Lower lobe of right lung (tissue), 2 donors: Measurements from ENCODE around the gene SFI1. TPM values are rescaled to one million over a fixed set of nuclear protein-coding genes. Genes with fewer than 3 reads are reported as not detected.

Experiments used
- ATAC-seq, 2 donors: fragments of 200-7000 bp; cut with Tn5 transposase; one replicate each; pipeline ENCODE4 v1.9.1; 2020 to 2022; ENCODE audit warnings: mild to moderate bottlenecking in 2 of 2, moderate library complexity in 2 of 2
- DNase-seq: peaks from one replicate; pipeline ENCODE4 v3.0.0-alpha.2; 2020
- H3K27ac ChIP-seq: fragments of 200-600 bp; one replicate; pipeline ENCODE4 v1.8.0; 2022
- H3K27me3 ChIP-seq: fragments of 200-600 bp; one replicate; pipeline ENCODE4 v1.8.0; 2022; ENCODE audit warnings: low read depth
- H3K36me3 ChIP-seq: fragments of 200-600 bp; one replicate; pipeline ENCODE4 v1.8.0; 2022; ENCODE audit warnings: mild to moderate bottlenecking
- H3K4me1 ChIP-seq: fragments of 200-600 bp; one replicate; pipeline ENCODE4 v1.8.0; 2022
- H3K4me3 ChIP-seq: fragments of 200-600 bp; one replicate; pipeline ENCODE4 v1.8.0; 2022; ENCODE audit warnings: mild to moderate bottlenecking
- H3K9me3 ChIP-seq: fragments of 200-600 bp; one replicate; pipeline ENCODE4 v1.8.0; 2022
- CTCF ChIP-seq: fragments of 200-600 bp; IDR thresholded peaks from one replicate; pipeline ENCODE4 v1.8.0; 2022; ENCODE audit warnings: antibody characterized with exemption, mild to moderate bottlenecking
- intact Hi-C: fragments of 100-400 bp; cut with DNase I; formaldehyde crosslinking; loops from one replicate; pipeline ENCODE4 v1.11.0; 2022
- total RNA-seq: library from RNA; stranded (reverse); fragmentation: NEBNext Ultra II Directional; extraction: Animal tissue kit (Norgen Biotek cat#: 25700); gene quantifications from one replicate; pipeline ENCODE4 v1.2.1, GENCODE V29; 2021
- donor health status: DM: no; HTN: yes; CAD: no; lungs with severe emphysema.

Gene SFI1
- total RNA-seq, 1 donor from 2014 or later: 37.5 TPM

DNA sequence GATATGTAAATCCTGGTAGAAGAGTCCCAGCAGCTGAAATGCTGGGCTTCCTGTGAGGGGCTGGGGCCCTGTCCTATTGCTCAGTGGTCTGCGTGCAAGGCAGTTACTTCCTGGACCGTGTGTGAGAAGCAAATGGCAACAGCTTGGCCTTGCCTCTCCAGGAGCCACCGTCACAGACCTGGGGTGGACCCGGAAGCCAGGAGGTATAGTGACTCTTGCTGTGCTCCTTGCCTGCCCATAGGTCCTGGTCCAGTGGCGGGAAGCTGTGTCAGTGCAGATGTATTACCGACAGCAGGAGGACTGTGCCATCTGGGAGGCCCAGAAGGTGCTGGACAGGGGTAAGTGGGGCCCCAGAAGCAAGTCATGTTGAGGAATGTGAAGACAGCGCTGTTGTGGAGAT lies 111.4 kb downstream of the SFI1 start:
- DNase-seq (peak; percentile 32), ATAC-seq (no peak)
- Histone ChIP-seq H3K9me3 (no peaks in the 10 kb centered on the region), H3K4me1 (peaks cover 6% of the 10 kb centered on the region), H3K27me3 (no peaks in the 10 kb centered on the region), H3K4me3 (no peak overlapping the region), H3K27ac (no peak overlapping the region), H3K36me3 (peaks cover 47% of the 10 kb centered on the region)
- intact Hi-C loops: no loop called here
- no peak for TF ChIP-seq CTCF

- Histone ChIP-seq H3K4me3 (no peak overlapping the region), H3K27me3 (no peaks in the 10 kb centered on the region), H3K4me1 (peaks cover 6% of the 10 kb centered on the region), H3K9me3 (no peaks in the 10 kb centered on the region), H3K36me3 (peaks cover 35% of the 10 kb centered on the region), H3K27ac (peak overlapping the region; percentile 18)
- no peak for ATAC-seq
- DNase-seq: peak; percentile 19
- no peak for TF ChIP-seq CTCF
- intact Hi-C loops: no loop called here
Observed at GRCh38 chr22:31609716-31610115, 113.4 kb downstream of the SFI1 start.

DNA sequence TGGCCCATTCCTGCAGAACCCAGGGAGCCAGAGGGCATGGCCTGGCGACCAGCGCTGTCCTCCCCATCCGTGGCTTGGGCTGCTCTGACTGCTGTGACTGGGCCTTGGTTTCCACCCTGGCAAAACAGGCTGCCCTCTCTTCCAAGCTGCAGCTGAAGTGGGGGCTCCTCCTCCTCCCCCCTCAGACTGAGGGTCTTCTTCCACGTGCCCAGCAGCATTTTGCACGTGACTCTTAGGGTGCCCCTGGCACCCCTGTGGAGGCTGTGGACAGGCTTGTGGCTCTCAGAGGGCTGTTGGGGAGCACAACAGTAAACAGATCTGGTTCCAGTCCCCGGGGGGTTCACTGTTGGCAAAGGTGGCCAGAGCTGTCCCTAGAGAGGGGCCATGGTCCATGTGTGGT lies 114.3 kb downstream of the SFI1 start:
- Histone ChIP-seq H3K36me3 (peaks cover 28% of the 10 kb centered on the region), H3K4me3 (no peak overlapping the region), H3K9me3 (no peaks in the 10 kb centered on the region), H3K4me1 (peaks cover 15% of the 10 kb centered on the region), H3K27ac (peak overlapping the region; percentile 18), H3K27me3 (no peaks in the 10 kb centered on the region)
- no peak for TF ChIP-seq CTCF
- peak; percentile 20 for DNase-seq
- intact Hi-C loops: no loop called here
- no peak for ATAC-seq

DNA sequence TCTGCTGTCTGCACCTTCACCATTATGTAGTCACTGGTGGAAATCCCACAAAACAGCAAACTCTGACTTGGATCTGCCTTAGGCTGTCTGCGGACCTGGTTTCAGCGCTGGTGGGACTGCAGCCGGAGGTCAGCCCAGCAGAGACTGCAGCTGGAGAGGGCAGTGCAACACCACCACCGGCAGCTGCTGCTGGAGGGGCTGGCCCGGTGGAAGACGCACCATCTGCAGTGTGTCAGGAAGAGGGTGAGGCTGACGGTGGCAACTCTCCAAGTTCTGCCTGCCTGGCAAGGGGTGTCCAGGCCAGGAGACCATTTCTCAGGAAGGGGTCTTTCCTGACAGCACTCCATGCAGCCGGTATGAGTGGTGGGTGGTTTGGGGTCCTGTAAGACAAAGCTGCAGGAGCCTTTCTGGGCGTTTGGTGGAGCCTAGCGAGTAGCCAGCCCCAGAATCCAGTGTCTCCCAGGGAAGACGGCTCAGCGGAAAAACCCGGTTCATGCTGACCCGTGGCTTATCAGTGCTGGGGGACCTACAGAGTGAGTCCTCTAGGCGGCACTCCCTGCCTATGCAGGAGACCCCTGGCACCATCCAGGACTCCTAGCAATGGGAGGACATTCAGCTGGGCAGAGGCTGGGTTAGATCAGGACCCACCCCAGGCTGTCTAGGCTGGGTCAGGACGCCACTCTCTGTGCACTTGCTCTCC lies 114.9 kb downstream of the SFI1 start:
- intact Hi-C loops: no loop called here
- no peak for TF ChIP-seq CTCF
- H3K4me3 ChIP-seq: no peak overlapping the region
- H3K36me3 ChIP-seq: peaks cover 28% of the 10 kb centered on the region
- peak; percentile 51 for DNase-seq
- H3K27ac ChIP-seq: no peak overlapping the region
- no peaks in the 10 kb centered on the region for H3K9me3 ChIP-seq
- peaks cover 21% of the 10 kb centered on the region for H3K4me1 ChIP-seq
- peak; percentile 31 to 61 for ATAC-seq
- H3K27me3 ChIP-seq: no peaks in the 10 kb centered on the region

- Histone ChIP-seq H3K36me3 (peaks cover 35% of the 10 kb centered on the region), H3K4me3 (no peak overlapping the region), H3K9me3 (no peaks in the 10 kb centered on the region), H3K27ac (no peak overlapping the region), H3K4me1 (peaks cover 25% of the 10 kb centered on the region), H3K27me3 (no peaks in the 10 kb centered on the region)
- ATAC-seq: no peak
- DNase-seq: peak; percentile 17
- no peak for TF ChIP-seq CTCF
- intact Hi-C loops: no loop called here
Observed at GRCh38 chr22:31612891-31613285, 116.6 kb downstream of the SFI1 start.
